Activated CD8-positive, alpha-beta memory T cell treated with anti-CD3 and anti-CD28 coated beads, Interleukin-2, amount 50 U/mL, for 24 hours (primary cell): ENCODE measurements around the gene SLC9B1.
"Not testable (repeated sequence)": the region's sequence is repeated elsewhere in the genome, so short reads cannot be mapped to it uniquely, and the experiment has no call there.

ENCODE experiments used
- DNase-seq: peaks from one replicate; pipeline ENCODE4 v3.0.0-alpha.2; 2020; ENCODE audit errors: extremely low read depth

Gene SLC9B1

DNA sequence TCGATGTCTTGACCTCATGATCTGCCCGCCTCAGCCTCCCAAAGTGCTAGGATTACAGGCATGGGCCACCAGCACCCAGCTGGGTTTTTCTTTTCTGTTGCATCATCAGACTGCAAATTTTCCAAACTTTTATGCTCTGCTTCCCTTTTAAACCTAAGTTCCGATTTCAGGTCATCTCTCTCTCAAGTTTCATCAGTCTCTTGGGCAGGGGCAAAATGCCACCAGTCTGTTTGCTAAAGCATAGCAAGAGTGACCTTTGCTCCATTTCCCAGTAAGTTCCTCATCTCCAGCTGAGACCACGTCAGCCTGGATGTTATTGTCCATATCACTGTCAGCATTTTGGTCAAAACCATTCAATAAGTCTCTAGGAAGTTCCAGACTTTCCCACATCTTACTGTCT lies 141.2 kb downstream of the SLC9B1 start:
- not testable (repeated sequence) for DNase-seq

DNA sequence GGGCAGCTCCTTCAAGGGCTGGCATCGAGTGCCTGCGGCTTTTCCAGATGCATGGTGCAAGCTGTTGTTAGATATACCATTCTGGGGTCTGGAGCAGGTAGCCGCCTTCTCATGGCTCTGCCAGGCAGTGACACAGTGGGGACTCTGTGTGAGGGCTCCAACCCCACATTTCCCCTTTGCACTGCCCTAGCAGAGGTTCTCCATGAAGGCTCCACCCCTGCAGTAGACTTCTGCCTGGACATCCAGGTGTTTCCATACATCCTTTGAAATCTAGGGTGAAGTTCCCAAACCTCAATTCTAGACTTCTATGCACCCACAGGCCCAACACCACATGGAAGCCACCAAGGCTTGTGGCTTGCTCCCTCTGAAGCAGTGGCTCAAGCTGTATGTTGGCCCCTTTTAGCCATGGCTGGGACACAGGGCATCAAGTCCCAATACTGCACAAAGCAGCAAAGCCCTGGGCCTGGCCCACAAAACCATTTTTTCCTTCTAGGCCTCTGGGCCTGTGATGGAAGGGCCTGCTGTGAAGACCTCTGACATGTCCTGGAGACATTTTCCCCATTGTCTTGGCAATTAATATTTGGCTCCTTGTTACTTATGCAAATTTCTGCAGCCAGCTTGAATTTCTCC lies 141.9 kb downstream of the SLC9B1 start:
- DNase-seq: not testable (repeated sequence)

- DNase-seq: no peak
Observed at GRCh38 chr4:102871772-102872171, 147.7 kb downstream of the SLC9B1 start.

DNA sequence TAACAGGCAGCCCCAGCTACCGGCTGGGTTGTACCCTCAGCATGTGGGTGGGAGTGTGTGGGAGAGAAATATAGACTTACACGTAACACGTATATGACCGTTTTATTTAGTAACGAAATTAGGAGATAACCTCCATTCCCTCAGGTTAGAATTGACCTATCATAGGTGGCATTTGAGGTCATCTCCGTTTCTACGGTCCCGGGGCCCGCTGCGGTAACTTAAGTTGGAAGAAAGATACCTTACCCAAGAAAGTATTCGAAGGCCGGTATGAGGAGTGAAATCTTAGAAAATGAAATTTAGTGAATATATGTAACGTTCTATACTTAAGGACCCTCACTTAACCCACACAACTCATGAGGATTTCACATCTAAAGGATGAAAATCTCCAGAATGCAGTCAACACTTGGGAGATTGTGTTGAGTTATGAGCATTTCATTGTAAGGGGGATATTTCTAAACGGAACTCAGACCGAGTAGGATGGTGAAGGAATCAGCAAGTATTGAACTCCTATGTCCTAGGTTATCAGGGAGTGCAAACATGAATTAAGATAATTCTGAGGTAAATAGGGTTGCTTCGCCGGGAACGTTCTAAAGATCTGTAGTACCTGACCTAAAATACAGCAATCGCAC lies 149.8 kb downstream of the SLC9B1 start:
- peak; percentile 13 for DNase-seq

DNA sequence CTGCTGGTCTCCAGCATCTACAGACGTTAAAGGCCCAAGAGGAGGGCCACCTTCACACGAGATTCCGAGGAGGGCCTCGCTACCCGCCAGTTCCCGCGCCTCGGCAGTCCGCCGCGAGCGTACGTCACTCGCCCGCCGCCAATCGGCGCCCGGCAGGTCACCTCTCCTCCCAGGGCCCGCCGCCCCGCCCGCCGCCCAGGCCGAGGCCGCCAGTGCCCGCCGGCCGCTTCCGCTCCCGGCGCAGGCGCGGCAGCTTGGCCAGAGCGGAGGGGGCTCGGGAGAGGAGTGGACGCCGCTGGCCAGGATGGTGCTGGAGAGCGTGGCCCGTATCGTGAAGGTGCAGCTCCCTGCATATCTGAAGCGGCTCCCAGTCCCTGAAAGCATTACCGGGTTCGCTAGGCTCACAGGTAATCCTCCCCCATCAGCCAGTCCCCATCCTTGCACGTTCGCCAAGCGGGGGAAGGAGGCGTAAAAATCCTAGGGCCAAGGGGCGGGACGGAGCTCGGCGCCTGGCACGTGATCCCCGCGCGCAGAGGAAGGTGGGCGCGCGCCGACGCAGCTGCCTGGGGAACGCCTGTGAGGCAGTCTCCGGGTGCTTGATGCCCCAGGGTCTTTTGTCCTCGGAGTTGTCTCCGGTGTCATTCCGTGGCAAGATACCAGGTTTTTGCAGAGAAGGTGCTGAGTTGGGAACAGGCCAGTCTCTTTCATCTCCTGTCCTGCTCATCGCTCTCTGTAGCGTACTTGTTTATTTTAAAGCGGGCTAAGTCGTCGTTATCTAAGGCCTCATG lies 150.5 kb downstream of the SLC9B1 start, which contains the start of gene CISD2:
CISD2 (plus strand) TSS at position 212 of the 788 bp plus-strand sequence; CDS start at position 305, 93 bp downstream.
- DNase-seq: peak; percentile 81

GRCh38 chr4:102868153-102868780 lies 151.2 kb downstream of the SLC9B1 start:
- no peak for DNase-seq

- no peak for DNase-seq
Observed at GRCh38 chr4:102867278-102868152, 152.0 kb downstream of the SLC9B1 start.

GRCh38 chr4:102865327-102865726 lies 154.2 kb downstream of the SLC9B1 start:
- not testable (repeated sequence) for DNase-seq

DNA sequence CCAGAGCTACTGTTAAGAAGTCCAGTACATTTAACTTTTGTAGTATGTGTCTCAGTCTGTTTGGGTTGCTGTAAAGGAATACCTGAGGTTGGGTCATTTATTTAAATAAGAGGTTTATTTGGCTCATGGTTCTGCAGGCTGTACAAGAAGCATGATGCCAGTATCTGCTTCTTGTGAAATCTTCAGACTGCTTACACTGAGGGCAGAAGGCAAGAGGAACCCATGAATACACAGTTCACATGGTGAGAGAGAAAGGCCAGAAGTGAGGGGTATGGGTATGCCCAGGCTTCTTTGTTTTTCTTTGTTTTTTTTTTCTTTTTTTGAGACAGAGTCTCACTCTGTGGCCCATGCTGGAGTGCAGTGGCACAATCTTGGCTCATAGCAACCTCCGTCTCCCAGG lies 156.8 kb downstream of the SLC9B1 start:
- no peak for DNase-seq

DNA sequence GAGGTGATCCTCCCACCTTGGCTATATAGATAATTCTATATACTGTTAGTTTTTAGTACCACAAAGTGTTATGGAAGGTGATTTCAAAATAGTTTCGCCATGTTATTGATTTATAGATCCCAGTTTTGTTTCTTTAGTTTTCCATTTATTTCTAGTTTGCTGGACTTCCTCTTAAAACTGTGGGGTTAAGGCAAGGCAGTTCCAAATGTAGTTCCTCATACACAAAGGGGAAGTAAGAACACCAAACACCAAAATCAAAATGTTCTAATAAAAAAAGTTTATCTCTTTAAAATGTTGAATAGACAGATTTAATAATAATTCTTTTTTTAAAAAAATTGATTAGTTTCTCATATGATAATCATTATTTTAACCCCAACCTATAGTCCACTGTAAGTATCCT lies 157.5 kb downstream of the SLC9B1 start:
- DNase-seq: no peak

- DNase-seq: no peak
Observed at GRCh38 chr4:102860611-102861324, 158.7 kb downstream of the SLC9B1 start.

DNA sequence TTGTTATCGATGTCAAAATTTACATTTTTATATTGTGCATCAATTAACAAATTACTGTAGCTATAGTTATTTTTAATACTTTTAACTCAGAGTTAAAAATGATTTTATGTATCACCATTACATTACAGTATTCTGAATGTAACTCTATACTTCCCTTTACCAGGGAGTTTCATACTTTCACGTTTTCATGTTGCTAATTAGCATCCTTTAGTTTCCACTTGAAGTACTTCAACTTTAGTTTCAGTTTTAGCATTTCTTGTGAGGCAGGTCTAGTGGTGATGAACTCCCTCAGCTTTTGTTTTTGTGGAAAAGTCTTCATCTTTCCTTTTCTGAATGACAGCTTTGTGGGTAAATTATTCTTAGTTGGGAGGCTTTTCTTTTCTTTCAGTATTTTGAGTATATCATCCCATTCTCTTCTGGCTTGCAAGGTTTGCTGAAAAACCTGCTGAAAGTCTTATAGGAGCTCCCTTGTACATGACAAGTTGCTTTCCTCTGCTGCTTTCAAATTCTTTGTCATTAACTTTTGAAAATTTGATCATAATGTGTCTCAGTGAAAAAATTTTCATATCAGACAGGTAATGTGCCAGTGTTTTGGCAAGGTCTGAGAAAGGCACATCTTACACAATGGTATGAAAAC lies 160.6 kb downstream of the SLC9B1 start:
- no peak for DNase-seq
